GM21528 (cell line): ENCODE measurements around the gene RRAGC.

Source experiments
- ATAC-seq: cut with Tn5 transposase; IDR thresholded peaks from one replicate; pipeline ENCODE4 v1.9.1; 2021; ENCODE audit warnings: mild to moderate bottlenecking, moderate library complexity; ENCODE audit not compliant: unreplicated experiment, low FRiP score

The RRAGC gene

GRCh38 chr1:38788341-38789336 lies 70.9 kb downstream of the RRAGC start:
- ATAC-seq = no peak
